Sigmoid colon (tissue), 7 donors: Measurements from ENCODE around the gene HOXD3. TPM values are rescaled to one million over a fixed set of nuclear protein-coding genes. Genes with fewer than 3 reads are reported as not detected.

Experiments used
- DNase-seq: peaks from one replicate; pipeline ENCODE4 v3.0.0-alpha.2; 2019
- H3K27ac ChIP-seq, 4 donors: fragments of 200-600 bp; sonication (generic); one replicate each; pipeline ENCODE4 v1.5.1; 2016 to 2019; ENCODE audit warnings: mild to moderate bottlenecking in 1 of 4
- H3K27me3 ChIP-seq, 3 donors: fragments of 200-600 bp; sonication (generic); one replicate each; pipeline ENCODE4 v1.5.1; 2019; ENCODE audit warnings: mild to moderate bottlenecking in 1 of 3
- H3K36me3 ChIP-seq, 4 donors: fragments of 200-600 bp; sonication (generic); one replicate each; pipeline ENCODE4 v1.5.1; 2016 to 2019
- H3K4me1 ChIP-seq, 4 donors: fragments of 200-600 bp; sonication (generic); one replicate each; pipeline ENCODE4 v1.5.1; 2017 to 2019
- H3K4me3 ChIP-seq, 4 donors: fragments of 200-600 bp; sonication (generic); one replicate each; pipeline ENCODE4 v1.5.1; 2017 to 2019; ENCODE audit warnings: mild to moderate bottlenecking in 2 of 4, moderate library complexity in 1 of 4
- H3K9me3 ChIP-seq, 4 donors: fragments of 200-600 bp in 3 of 4; sonication (generic) in 3 of 4; one replicate each; pipeline versions ENCODE4 v1.5.1 to v1.6.1; 2013 to 2019
- CTCF ChIP-seq, 4 experiments: fragments of 450-650 bp in 3 of 4; fragments of 200-600 bp in 1 of 4; IDR thresholded peaks; one replicate each; pipeline ENCODE4 v1.5.1; 2016 to 2019; ENCODE audit warnings: antibody characterized with exemption in 4 of 4, mild to moderate bottlenecking in 3 of 4, moderate library complexity in 2 of 4
- EP300 ChIP-seq, 4 donors: sonication (generic); formaldehyde crosslinking; IDR thresholded peaks; one replicate each; pipeline ENCODE4 v1.6.1; 2017; ENCODE audit warnings: antibody characterized with exemption in 4 of 4
- POLR2A ChIP-seq, 2 donors: fragments of 450-650 bp; IDR thresholded peaks; one replicate each; pipeline ENCODE4 v1.6.1; 2016; ENCODE audit warnings: antibody characterized with exemption in 2 of 2, mild to moderate bottlenecking in 2 of 2, moderate library complexity in 2 of 2
- POLR2AphosphoS5 ChIP-seq, 4 donors: sonication (generic); formaldehyde crosslinking; IDR thresholded peaks; one replicate each; pipeline ENCODE4 v1.6.1; 2017; ENCODE audit warnings: antibody characterized with exemption in 4 of 4
- WGBS, 2 donors: extraction: QIAGEN DNeasy Blood & Tissue Kit; methylation state at CpG; one replicate each; pipeline ENCODE4 v1.1.7; 2013; 5-methylcytosine and 5-hydroxymethylcytosine counted together
- intact Hi-C: fragments of 100-400 bp; cut with DNase I; formaldehyde crosslinking; loops from one replicate; pipeline ENCODE4 v1.15.1; 2023
- polyA plus RNA-seq, 3 donors: library from polyadenylated mRNA; stranded (reverse); fragments of 200-250 nt; gene quantifications; one replicate each; pipeline ENCODE4 v1.2.3, GENCODE V29; 2013
- total RNA-seq, 4 donors: library from RNA; depleted of rRNA; stranded (reverse); fragments of >200 nt; gene quantifications; one replicate each; pipeline ENCODE4 v1.1.0, GENCODE V29; 2016
- donor health status: healthy with polysubstance abuse.
- donor health status: Bipolar disorder and iron deficiency.
- donor health status: healthy.

The HOXD3 gene
- total and polyA plus RNA-seq, 7 donors = 0.60 to 4.6 (median 1.4) TPM

- Histone ChIP-seq H3K27me3 (peaks cover 1 to 48% (median 3%) of the 10 kb centered on the region in 3 donors), H3K4me3 (peak overlapping the region; percentile 26 to 57 (median 52)), H3K9me3 (no peaks in the 10 kb centered on the region), H3K36me3 (peaks cover 0 to 12% (median 0%) of the 10 kb centered on the region in 4 donors), H3K27ac (peak overlapping the region in 3 of 4 donors; percentile 48 to 73 (median 64)), H3K4me1 (peaks cover 0 to 12% (median 6%) of the 10 kb centered on the region in 4 donors)
- 3 to 8% methylated on average over 47 of the region's 47 CpGs for WGBS, 2 donors
- intact Hi-C loops = no loop called here
- no peak for DNase-seq
- TF ChIP-seq EP300 (IDR thresholded peaks at IDR 0.05) = no peak
- TF ChIP-seq POLR2A (IDR thresholded peaks at IDR 0.05) = no peak
- no peak for TF ChIP-seq CTCF (IDR thresholded peaks at IDR 0.05)
- no peak for TF ChIP-seq POLR2AphosphoS5 (IDR thresholded peaks at IDR 0.05)
These were observed 34.9 kb upstream of the HOXD3 start for GRCh38 chr2:176122052-176122682.

- Histone ChIP-seq H3K27ac (peak within 1 kb of the TSS in 3 of 4 donors; percentile 48 to 73 (median 64)), H3K27me3 (peaks cover 0 to 48% (median 7%) of the 10 kb centered on the region in 3 donors), H3K4me3 (peak within 1 kb of the TSS; percentile 26 to 57 (median 52)), H3K4me1 (peaks cover 0 to 15% (median 4%) of the 10 kb centered on the region in 4 donors), H3K9me3 (no peaks in the 10 kb centered on the region), H3K36me3 (peaks cover 0 to 12% (median 0%) of the 10 kb centered on the region in 4 donors)
- TF ChIP-seq CTCF (IDR thresholded peaks at IDR 0.05) = no peak
- peak in 3 of 4 donors; percentile 30 to 58 (median 51) for TF ChIP-seq POLR2AphosphoS5 (IDR thresholded peaks at IDR 0.05)
- DNase-seq = peak; percentile 87
- 2 to 6% methylated on average over 84 of the region's 84 CpGs for WGBS, 2 donors
- intact Hi-C loops = no loop called here
These were observed 34.3 kb upstream of the HOXD3 start, which contains the start of gene HOXD9 for GRCh38 chr2:176122683-176123410. TSS of gene HOXD9 (plus strand) at chr2:176122719. CDS start at chr2:176122769, 50 bp downstream.

- peaks cover 0 to 12% (median 0%) of the 10 kb centered on the region in 4 donors for H3K36me3 ChIP-seq
- H3K9me3 ChIP-seq = no peaks in the 10 kb centered on the region
- H3K27me3 ChIP-seq = peaks cover 0 to 48% (median 14%) of the 10 kb centered on the region in 3 donors
- H3K4me1 ChIP-seq = peaks cover 0 to 21% (median 8%) of the 10 kb centered on the region in 4 donors
- DNase-seq = peak; percentile 59
- TF ChIP-seq POLR2A (IDR thresholded peaks at IDR 0.05) = no peak
- no peak for TF ChIP-seq CTCF (IDR thresholded peaks at IDR 0.05)
- TF ChIP-seq POLR2AphosphoS5 (IDR thresholded peaks at IDR 0.05) = no peak
- no peak for TF ChIP-seq EP300 (IDR thresholded peaks at IDR 0.05)
- WGBS, 2 donors = 10 to 16% methylated on average over 40 of the region's 40 CpGs
- intact Hi-C loops = no loop called here
- peak overlapping the region in 3 of 4 donors; percentile 48 to 73 (median 64) for H3K27ac ChIP-seq
- peak overlapping the region; percentile 26 to 57 (median 52) for H3K4me3 ChIP-seq
These were observed 33.5 kb upstream of the HOXD3 start for GRCh38 chr2:176123411-176124109.

- Histone ChIP-seq H3K27me3 (peaks cover 0 to 55% (median 21%) of the 10 kb centered on the region in 3 donors), H3K4me1 (peaks cover 0 to 29% (median 16%) of the 10 kb centered on the region in 4 donors), H3K9me3 (no peaks in the 10 kb centered on the region), H3K36me3 (peaks cover 0 to 12% (median 0%) of the 10 kb centered on the region in 4 donors), H3K4me3 (no peak overlapping the region), H3K27ac (no peak overlapping the region)
- intact Hi-C loops = no loop called here
- DNase-seq = peak; percentile 60
- WGBS, 2 donors = 47 to 66% methylated on average over 34 of the region's 34 CpGs
- TF ChIP-seq CTCF (IDR thresholded peaks at IDR 0.05) = no peak
- no peak for TF ChIP-seq POLR2AphosphoS5 (IDR thresholded peaks at IDR 0.05)
- no peak for TF ChIP-seq EP300 (IDR thresholded peaks at IDR 0.05)
- TF ChIP-seq POLR2A (IDR thresholded peaks at IDR 0.05) = no peak
These were observed 32.8 kb upstream of the HOXD3 start for GRCh38 chr2:176124110-176124946.
